WTC11 (cell line): ENCODE data around the gene CD244. TPM values are rescaled to one million over a fixed set of nuclear protein-coding genes. Genes with fewer than 3 reads are reported as not detected.
A peak's percentile ranks its signal among the peaks of the same experiment; 100 is the strongest.

Experiments
- ATAC-seq: fragments of 200-7000 bp; cut with Tn5 transposase; 2 replicates; pipeline ENCODE4 v1.10.0; 2021; ENCODE audit warnings: mild to moderate bottlenecking, moderate library complexity
- CTCF ChIA-PET: fragments of 300-600 bp; sonication (Branson Sonifier 250); formaldehyde crosslinking; loops from one replicate; lab custom pipeline; 2021; ENCODE audit warnings: antibody characterized with exemption; lab: Charles Lee
- POLR2A ChIA-PET: fragments of 350-600 bp; sonication (Branson Sonifier 250); formaldehyde crosslinking; loops from one replicate; lab custom pipeline; 2021; ENCODE audit warnings: antibody characterized with exemption; lab: Charles Lee
- DNase-seq: peaks from one replicate; pipeline ENCODE4 v3.0.0; 2021; ENCODE audit warnings: low spot score
- H3K27ac Mint-ChIP-seq: 2 replicates; pipeline ENCODE4 v1.8.0; 2021; ENCODE audit warnings: mixed read lengths
- H3K27me3 Mint-ChIP-seq: 2 replicates; pipeline ENCODE4 v1.8.0; 2021; ENCODE audit warnings: low read depth, mild to moderate bottlenecking, moderate library complexity, mixed read lengths
- H3K36me3 Mint-ChIP-seq: 2 replicates; pipeline ENCODE4 v1.8.0; 2021; ENCODE audit warnings: mixed read lengths
- H3K4me1 Mint-ChIP-seq: 2 replicates; pipeline ENCODE4 v1.8.0; 2022; ENCODE audit warnings: mixed read lengths
- H3K4me3 Mint-ChIP-seq: 2 replicates; pipeline ENCODE4 v1.8.0; 2021; ENCODE audit warnings: mild to moderate bottlenecking, moderate library complexity, mixed read lengths
- H3K9me3 Mint-ChIP-seq: 2 replicates; pipeline ENCODE4 v1.8.0; 2021; ENCODE audit warnings: mixed read lengths
- CBFB ChIP-seq: sonication (generic); formaldehyde crosslinking; IDR thresholded peaks from 2 replicates; pipeline ENCODE4 v1.8.1; 2022; ENCODE audit warnings: mild to moderate bottlenecking, low read depth, missing genetic modification reagents
- E2F4 ChIP-seq: sonication (generic); formaldehyde crosslinking; IDR thresholded peaks from 2 replicates; pipeline ENCODE4 v1.8.1; 2022; ENCODE audit warnings: low read depth, mild to moderate bottlenecking, moderate library complexity, missing genetic modification reagents, borderline replicate concordance
- EMX1 ChIP-seq: fragments of 250-450 bp; sonication (Bioruptor Pico); IDR thresholded peaks from 2 replicates; pipeline ENCODE4 v1.8.0; 2021; ENCODE audit warnings: mild to moderate bottlenecking
- ESRRA ChIP-seq: sonication (generic); formaldehyde crosslinking; IDR thresholded peaks from 2 replicates; pipeline ENCODE4 v1.8.1; 2022; ENCODE audit warnings: mild to moderate bottlenecking, missing genetic modification reagents, borderline replicate concordance
- JAZF1 ChIP-seq: fragments of 250-450 bp; sonication (Bioruptor Pico); IDR thresholded peaks from 2 replicates; pipeline ENCODE4 v1.9.0; 2021; ENCODE audit warnings: moderate library complexity, mild to moderate bottlenecking, inconsistent platforms
- NFE2L1 ChIP-seq: sonication (generic); formaldehyde crosslinking; IDR thresholded peaks from 2 replicates; pipeline ENCODE4 v1.8.1; 2023; ENCODE audit warnings: missing genetic modification reagents
- RELA ChIP-seq: sonication (generic); formaldehyde crosslinking; IDR thresholded peaks from 2 replicates; pipeline ENCODE4 v1.8.1; 2022; ENCODE audit warnings: missing genetic modification reagents, mild to moderate bottlenecking, borderline replicate concordance
- ZNF219 ChIP-seq: sonication (generic); formaldehyde crosslinking; IDR thresholded peaks from 2 replicates; pipeline ENCODE4 v1.8.0; 2023; ENCODE audit warnings: missing genetic modification reagents, mild to moderate bottlenecking, borderline replicate concordance
- ZNF263 ChIP-seq: sonication (generic); formaldehyde crosslinking; IDR thresholded peaks from 2 replicates; pipeline ENCODE4 v1.8.1; 2022; ENCODE audit warnings: low read depth, mild to moderate bottlenecking, moderate library complexity, missing genetic modification reagents
- ZNF532 ChIP-seq: fragments of 250-450 bp; sonication (Bioruptor Pico); IDR thresholded peaks from 2 replicates; pipeline ENCODE4 v1.9.0; 2021; ENCODE audit warnings: mild to moderate bottlenecking, borderline replicate concordance
- total RNA-seq: library from RNA; stranded (reverse); gene quantifications from 3 replicates; pipeline ENCODE4 v1.2.3, GENCODE V29; 2021
- TF ChIP-seq, protein P1 (sequence below): fragments of 200-600 bp; IDR thresholded peaks from 2 replicates; pipeline ENCODE4 v1.8.0; 2022; ENCODE audit warnings: antibody characterized with exemption
- TF ChIP-seq, protein P2 (sequence below): fragments of 250-450 bp; sonication (Bioruptor Pico); IDR thresholded peaks from 2 replicates; pipeline ENCODE4 v1.9.0; 2021; ENCODE audit warnings: mild to moderate bottlenecking
- TF ChIP-seq, protein P3 (sequence below): sonication (generic); formaldehyde crosslinking; IDR thresholded peaks from 2 replicates; pipeline ENCODE4 v1.8.1; 2023; ENCODE audit warnings: mild to moderate bottlenecking, missing genetic modification reagents, moderate library complexity

CD244 gene
- total RNA-seq, 1 experiment from 2014 or later: not detected

DNA sequence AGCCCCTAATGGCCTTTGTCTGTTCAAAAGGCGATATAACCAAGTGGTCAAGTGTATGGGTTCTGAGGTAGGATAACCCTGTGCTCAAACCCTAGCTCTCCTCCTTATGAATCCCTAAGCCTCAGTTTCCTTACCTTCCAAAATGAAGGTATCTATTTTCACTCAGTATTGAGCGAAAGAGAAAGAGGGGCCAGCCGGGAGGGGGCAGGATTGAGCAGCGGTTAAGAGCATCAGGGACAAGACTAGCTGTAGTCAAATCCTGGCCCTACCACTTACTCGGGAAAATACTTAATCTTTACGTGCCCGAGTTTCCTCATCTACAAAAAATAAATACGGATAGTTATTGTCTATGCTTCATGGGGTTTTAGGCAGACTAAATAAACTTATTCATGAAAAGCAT lies 41.1 kb downstream of the CD244 start:
- Mint-ChIP-seq H3K27me3 (no peaks in the 10 kb centered on the region), H3K36me3 (no peaks in the 10 kb centered on the region), H3K27ac (no peak overlapping the region)
- ATAC-seq (peak; percentile 80), DNase-seq (peak; percentile 61)
- CTCF ChIA-PET: interaction anchor here (0.5 to 1.5 kb wide), 28 partner anchors 9 to 262 kb away, joined by 3 to 20 read pairs (median 4); partner anchors contain the start of genes ITLN1 and ITLN2
- TF ChIP-seq, protein P1, sequence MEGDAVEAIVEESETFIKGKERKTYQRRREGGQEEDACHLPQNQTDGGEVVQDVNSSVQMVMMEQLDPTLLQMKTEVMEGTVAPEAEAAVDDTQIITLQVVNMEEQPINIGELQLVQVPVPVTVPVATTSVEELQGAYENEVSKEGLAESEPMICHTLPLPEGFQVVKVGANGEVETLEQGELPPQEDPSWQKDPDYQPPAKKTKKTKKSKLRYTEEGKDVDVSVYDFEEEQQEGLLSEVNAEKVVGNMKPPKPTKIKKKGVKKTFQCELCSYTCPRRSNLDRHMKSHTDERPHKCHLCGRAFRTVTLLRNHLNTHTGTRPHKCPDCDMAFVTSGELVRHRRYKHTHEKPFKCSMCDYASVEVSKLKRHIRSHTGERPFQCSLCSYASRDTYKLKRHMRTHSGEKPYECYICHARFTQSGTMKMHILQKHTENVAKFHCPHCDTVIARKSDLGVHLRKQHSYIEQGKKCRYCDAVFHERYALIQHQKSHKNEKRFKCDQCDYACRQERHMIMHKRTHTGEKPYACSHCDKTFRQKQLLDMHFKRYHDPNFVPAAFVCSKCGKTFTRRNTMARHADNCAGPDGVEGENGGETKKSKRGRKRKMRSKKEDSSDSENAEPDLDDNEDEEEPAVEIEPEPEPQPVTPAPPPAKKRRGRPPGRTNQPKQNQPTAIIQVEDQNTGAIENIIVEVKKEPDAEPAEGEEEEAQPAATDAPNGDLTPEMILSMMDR: peak; percentile 14; the same call in 1 of the 2 replicates
- no peak for TF ChIP-seq E2F4
- TF ChIP-seq, all 79 proteins: peak for 1
- no peak overlapping the region for H3K4me3 Mint-ChIP-seq
- POLR2A ChIA-PET: no interaction called here
- H3K4me1 Mint-ChIP-seq: peaks cover 12% of the 10 kb centered on the region
- no peaks in the 10 kb centered on the region for H3K9me3 Mint-ChIP-seq

DNA sequence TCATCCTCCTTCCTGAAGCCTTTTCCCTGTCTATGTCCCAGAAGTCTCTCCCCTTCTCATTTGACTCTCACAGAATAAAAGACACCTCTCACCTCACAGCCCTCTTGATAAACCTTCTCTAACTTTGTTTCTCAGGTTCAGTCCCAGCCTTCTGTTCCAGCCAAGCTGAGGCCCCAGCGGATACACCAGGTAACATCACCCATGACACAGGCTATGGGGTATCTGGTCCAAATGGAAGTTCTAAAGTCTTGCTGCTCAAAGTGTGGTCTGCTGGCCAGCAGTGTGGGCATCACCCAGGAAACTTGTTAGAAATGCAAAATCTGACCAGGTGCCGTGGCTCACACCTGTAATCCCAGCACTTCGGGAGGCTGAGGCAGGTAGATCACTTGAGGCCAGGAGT lies 43.5 kb downstream of the CD244 start:
- Mint-ChIP-seq H3K4me3 (no peak overlapping the region), H3K4me1 (peaks cover 17% of the 10 kb centered on the region), H3K36me3 (no peaks in the 10 kb centered on the region), H3K27ac (no peak overlapping the region), H3K9me3 (no peaks in the 10 kb centered on the region), H3K27me3 (no peaks in the 10 kb centered on the region)
- TF ChIP-seq JAZF1 (no peak), RELA (CRISPR knock-in tag) (no peak), ZNF219 (no peak), CBFB (CRISPR knock-in tag) (no peak), EMX1 (CRISPR knock-in tag) (no peak), NFE2L1 (CRISPR knock-in tag) (no peak), ESRRA (CRISPR knock-in tag) (no peak), ZNF263 (CRISPR knock-in tag) (no peak), E2F4 (no peak), ZNF532 (CRISPR knock-in tag) (no peak)
- TF ChIP-seq, protein P2, sequence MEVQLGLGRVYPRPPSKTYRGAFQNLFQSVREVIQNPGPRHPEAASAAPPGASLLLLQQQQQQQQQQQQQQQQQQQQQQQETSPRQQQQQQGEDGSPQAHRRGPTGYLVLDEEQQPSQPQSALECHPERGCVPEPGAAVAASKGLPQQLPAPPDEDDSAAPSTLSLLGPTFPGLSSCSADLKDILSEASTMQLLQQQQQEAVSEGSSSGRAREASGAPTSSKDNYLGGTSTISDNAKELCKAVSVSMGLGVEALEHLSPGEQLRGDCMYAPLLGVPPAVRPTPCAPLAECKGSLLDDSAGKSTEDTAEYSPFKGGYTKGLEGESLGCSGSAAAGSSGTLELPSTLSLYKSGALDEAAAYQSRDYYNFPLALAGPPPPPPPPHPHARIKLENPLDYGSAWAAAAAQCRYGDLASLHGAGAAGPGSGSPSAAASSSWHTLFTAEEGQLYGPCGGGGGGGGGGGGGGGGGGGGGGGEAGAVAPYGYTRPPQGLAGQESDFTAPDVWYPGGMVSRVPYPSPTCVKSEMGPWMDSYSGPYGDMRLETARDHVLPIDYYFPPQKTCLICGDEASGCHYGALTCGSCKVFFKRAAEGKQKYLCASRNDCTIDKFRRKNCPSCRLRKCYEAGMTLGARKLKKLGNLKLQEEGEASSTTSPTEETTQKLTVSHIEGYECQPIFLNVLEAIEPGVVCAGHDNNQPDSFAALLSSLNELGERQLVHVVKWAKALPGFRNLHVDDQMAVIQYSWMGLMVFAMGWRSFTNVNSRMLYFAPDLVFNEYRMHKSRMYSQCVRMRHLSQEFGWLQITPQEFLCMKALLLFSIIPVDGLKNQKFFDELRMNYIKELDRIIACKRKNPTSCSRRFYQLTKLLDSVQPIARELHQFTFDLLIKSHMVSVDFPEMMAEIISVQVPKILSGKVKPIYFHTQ (CRISPR knock-in tag): no peak
- TF ChIP-seq, protein P3, sequence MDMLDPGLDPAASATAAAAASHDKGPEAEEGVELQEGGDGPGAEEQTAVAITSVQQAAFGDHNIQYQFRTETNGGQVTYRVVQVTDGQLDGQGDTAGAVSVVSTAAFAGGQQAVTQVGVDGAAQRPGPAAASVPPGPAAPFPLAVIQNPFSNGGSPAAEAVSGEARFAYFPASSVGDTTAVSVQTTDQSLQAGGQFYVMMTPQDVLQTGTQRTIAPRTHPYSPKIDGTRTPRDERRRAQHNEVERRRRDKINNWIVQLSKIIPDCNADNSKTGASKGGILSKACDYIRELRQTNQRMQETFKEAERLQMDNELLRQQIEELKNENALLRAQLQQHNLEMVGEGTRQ: no peak
- DNase-seq: no peak
- ChIA-PET POLR2A (no interaction called here), CTCF (interaction anchor here (1.1 to 2.6 kb wide), 7 partner anchors 12 to 135 kb away, joined by 4 to 12 read pairs (median 8); partner anchors contain the start of genes ITLN1 and ITLN2)
- no peak for ATAC-seq
